ENCODE measurements around the gene OR4C45.
"Not testable (repeated sequence)": the region's sequence is repeated elsewhere in the genome, so short reads cannot be mapped to it uniquely, and the experiment has no call there.

The OR4C45 gene

DNA sequence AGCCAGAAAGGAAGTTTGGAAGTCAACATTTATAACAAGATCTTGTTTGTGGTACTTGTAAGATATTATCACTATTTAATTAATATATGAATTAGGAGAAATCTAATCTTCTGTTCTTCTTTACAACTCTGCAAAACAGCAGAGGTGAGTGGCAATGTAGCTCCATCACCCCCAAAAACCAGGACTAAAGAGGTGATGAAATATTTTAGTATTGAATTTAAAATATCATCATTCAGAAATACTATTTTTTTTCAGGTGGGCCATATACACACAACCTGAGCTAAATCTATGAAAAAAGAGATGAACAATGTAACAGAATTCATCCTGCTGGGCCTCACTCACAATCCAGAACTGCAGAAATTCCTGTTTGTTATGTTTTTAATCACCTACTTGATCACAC, at the start of gene OR4C45:
OR4C45 (plus strand) TSS at position 301 of the 400 bp plus-strand sequence.
- DNase-seq (ENCODE audit: low read depth), result no peak

DNA sequence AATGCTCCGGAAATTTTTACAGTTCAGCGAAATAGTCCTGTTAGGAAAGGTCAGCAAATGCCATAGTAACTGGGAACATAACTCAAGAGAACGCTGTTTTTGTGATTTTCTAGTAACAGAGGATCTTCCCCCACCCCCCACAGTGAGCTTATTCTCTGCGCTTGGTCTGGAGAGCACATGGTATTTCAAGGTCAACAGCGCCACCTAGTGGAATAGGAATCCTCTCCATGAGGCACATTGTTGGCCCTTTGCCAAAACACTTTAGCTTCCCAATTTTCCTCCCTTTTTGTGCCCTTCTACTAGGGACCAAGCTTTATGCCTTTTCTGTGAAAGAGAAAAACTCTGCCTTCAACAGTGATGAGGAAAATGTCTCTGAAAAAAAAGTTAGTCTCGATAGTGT, 37.1 kb upstream of the OR4C45 start:
- no peak for DNase-seq (ENCODE audit: low read depth)

DNA sequence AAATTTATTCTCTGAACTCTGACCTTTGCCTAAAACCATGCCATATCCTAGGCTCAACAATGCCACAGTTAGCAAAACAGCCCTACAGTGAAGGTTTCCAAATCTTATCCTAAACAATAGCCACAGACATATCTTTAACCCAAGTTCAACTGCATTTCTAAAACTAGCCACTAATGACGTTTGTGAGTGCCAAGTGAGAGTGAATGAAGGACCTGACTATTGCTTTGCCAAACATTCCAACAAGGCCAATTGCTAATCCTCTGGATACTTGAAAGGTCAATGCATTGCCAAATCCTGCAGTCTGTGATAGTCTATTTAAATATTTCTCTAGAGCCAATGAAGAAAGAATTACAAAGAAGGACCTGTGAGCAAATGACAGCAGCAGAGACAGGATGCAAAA, 2.5 kb upstream of the OR4C45 start:
- DNase-seq (ENCODE audit: low read depth), result no peak

DNA sequence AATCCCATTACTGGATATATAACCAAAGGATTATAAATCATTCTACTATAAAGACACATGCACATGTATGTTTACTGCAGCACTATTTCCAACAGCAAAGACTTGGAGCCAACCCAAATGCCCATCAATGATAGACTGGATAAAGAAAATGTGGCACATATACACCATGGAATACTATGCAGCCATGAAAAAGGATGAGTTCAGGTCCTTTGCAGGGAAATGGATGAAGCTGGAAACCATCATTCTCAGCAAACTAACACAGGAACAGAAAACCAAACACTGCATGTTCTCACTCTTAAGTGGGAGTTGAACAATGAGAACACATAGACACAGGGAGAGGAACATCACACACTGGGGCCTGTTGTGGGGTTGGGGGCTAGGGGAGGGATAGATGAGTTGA, 3.6 kb downstream of the OR4C45 start:
- DNase-seq (ENCODE audit: low read depth), result not testable (repeated sequence)

DNA sequence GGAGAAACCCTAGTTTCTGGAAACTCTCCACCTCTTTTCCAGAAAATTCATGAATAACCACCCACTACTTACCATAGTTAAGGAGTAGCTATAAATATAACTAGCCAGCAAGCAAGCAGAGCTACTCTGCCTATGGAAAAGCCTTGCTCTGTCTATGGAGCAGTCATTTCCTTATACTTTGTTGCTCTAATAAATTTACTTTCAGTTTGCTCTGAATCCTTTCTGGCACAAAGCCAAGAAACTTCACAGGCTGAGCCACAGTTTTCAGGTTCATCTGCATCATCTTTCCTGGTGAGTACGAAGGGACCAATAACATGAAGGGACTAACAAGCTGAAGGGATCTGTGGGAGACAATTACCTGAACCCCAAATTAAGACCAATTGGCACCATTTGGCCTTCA, 4.6 kb downstream of the OR4C45 start:
- no peak for DNase-seq (ENCODE audit: low read depth)

DNA sequence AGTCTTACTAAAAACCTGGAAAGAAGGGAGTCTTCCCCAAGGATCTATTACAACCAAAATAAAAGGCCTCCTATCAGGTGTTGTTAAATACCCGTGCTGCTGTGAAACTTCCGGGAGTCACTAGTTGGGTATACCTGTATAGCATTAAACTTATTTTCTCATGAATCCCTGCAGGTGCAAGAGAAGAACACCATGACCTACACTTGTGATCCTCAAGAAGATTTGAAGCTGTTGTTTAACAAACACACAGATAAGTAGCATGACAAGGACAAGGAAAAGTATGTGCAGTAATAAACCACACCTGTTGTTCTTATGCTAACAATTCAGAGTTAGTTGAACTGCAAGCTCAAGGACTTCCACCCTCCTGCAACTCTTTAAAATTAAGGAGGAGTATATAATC, 12.0 kb downstream of the OR4C45 start:
- no peak for DNase-seq (ENCODE audit: low read depth)

DNA sequence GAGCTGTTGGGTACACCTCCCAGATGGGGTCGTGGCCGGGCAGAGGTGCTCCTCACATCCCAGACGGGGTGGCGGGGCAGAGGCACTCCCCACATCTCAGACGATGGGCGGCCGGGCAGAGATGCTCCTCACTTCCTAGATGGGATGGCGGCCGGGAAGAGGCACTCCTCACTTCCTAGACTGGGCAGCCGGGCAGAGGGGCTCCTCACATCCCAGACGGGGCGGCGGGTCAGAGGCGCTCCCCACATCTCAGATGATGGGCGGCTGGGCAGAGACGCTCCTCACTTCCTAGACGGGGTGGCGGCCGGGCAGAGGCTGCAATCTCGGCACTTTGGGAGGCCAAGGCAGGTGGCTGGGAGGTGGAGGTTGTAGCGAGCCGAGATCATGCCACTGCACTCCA, 30.4 kb downstream of the OR4C45 start:
- DNase-seq (ENCODE audit: low read depth), result not testable (repeated sequence)

DNA sequence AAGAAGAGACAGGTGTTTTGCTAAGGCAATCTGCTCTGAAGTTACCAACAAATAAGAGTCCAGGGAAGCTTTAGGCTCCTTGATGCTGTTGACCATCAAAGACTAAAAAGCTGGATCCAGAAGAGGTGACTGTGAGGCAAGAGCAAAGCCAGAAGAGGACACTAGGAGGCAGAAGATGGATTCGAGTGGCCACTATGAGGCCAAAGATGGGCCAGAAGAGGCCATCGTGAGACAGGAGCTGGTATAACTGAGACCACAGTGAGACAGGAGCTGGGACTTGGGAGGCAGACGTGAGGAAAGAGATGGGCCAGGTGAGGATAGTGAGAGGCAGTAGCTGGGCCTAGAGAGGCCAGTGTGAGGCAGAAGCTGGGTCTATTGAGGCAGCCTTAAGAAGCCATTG, 37.7 kb downstream of the OR4C45 start:
- no peak for DNase-seq (ENCODE audit: low read depth)

DNA sequence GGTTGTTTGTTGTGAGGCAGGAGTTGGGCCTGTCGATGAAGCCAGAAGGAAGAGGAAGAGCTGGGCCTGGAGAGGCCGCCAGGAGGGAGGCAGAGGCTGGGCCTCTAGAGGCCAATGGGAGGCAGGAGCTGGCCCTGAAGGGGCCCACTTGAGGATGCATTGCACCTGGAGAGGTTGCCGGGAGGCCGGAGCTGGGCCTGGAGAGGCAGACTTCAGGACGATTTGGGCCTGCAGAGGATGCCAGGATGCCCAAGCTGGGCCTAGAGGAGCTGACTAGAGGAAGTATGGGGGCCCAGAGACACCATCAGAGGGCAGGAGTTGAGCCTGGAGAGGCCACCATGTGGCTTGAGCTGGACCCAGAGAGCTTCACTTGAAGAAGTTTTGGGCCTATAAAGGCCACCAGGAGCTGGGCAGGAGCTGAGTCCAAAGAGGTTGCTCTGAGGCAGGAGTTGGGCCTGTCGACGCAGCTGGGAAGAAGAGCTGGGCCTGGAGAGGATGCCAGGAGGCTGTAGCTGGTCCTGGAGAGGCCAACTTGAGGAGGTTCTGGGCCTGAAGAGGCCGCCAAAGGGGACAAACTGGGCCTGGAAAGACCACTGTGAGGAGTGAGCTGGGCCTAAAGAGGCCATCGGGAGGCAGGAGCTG, 39.0 kb downstream of the OR4C45 start:
- no peak for DNase-seq (ENCODE audit: low read depth)

DNA sequence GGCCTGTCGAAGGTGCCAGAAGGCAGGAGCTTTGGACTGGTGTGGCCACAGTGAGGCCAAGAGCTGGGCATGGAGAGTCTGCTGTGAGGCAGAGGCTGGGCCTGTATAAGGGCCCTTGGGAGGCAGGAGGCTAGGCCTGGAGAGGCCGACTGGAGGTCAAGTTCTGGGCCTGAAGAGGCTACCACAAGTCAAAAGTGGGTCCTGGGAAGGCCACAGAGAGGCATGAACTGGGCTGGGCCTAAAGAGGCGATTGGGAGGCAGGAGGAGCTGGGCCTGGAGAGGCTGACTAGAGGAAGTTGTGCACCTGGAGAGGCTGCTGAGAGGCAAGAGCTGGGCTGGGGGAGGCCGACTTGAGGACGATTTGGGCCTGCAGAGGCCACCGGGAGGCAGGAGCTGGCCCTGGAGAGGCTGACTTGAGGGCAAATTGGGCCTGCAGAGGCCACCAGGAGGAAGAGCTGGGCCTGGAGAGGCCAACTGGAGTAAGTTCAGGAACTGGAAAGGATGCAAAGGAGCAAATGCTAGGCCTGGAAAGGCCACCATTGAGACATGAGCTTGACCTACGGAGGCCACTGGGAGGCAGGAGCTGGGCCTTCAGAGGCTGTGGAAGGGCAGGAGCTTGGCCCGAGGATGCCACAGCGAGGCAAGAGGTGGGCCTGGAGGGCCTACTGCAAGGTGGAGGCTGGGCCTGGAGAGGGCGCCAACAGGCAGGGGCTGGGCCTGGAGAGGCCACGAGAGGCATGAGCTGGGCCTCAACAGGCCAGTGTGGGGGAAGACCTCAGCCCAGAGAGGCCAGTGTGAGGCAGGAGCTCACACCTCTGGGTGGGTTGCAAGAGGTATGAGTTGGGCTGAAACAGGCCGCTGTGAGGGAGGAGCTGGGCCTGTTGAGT, 39.8 kb downstream of the OR4C45 start:
- DNase-seq (ENCODE audit: low read depth), result no peak

DNA sequence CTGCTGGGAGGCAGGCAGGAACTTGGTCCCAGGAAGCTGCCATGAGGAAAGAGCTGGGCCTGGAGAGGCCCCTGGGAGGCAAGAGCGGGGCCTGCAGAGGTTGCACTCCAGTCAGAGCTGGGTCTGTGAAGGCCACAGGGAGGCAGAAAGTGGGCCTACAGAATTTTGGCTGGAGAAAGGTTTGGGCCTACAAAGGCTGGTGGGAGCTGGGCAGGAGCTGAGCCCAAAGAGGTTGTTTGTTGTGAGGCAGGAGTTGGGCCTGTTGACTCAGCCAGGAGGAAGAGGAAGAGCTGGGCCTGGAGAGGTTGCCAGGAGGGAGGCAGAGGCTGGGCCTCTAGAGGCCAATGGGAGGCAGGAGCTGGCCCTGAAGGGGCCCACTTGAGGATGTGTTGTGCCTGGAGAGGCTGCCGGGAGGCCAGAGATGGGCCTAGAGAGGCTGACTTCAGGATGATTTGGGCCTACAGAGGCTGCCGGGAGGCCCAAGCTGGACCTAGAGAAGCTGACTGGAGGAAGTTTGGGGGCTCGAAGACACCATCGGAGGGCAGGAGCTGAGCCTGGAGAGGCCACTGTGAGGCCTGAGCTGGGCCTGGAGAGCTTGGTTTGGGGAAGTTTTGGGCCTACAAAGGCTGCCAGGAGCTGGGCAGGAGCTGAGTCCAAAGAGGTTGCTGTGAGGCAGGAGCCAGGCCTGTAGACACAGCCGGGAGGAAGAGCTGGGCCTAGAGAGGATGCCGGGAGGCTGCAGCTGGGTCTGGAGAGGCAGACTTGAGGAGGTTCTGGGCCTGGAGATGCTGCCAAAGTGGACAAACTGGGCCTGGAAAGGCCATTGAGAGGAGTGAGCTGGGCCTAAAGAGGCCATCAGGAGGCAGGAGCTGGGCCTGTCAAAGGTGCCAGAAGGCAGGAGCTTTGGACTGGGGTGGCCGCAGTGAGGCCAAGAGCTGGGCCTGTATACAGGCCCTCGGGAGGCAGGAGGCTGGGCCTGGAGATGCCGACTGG, 40.7 kb downstream of the OR4C45 start:
- no peak for DNase-seq (ENCODE audit: low read depth)

DNA sequence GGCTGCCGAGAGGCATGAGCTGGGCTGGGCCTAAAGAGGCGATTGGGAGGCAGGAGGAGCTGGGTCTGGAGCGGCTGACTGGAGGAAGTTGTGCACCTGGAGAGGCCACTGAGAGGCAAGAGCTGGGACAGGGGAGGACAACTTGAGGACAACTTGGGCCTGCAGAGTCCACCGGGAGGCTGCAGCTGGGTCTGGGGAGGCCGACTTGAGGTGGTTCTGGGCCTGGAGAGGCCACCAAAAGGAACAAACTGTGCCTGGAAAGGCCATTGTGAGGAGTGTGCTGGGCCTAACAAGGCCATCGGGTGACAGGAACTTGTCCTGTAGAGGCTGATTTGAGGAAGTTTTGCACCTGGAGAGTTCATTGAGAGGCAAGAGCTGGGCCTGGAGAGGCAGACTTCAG, 41.5 kb downstream of the OR4C45 start:
- DNase-seq (ENCODE audit: low read depth), result no peak

DNA sequence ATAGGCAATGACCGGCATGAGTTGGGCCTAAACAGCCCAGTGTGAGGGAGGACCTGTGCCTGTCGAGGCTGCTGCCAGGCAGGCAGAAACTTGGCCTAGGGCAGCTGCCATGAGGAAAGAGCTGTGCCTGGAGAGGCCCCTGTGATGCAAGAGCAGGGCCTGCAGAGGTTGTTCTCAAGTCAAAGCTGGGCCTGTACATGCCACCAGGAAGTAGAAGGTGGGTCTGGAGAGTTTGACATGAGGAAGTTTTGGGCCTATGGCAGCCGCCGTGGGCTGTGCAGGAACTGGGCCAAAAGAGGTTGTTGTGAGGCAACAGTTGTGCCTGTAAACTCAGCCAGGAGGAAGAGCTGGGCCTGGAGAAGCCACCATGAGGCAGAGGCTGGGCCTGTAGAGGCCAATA, 43.2 kb downstream of the OR4C45 start:
- no peak for DNase-seq (ENCODE audit: low read depth)

DNA sequence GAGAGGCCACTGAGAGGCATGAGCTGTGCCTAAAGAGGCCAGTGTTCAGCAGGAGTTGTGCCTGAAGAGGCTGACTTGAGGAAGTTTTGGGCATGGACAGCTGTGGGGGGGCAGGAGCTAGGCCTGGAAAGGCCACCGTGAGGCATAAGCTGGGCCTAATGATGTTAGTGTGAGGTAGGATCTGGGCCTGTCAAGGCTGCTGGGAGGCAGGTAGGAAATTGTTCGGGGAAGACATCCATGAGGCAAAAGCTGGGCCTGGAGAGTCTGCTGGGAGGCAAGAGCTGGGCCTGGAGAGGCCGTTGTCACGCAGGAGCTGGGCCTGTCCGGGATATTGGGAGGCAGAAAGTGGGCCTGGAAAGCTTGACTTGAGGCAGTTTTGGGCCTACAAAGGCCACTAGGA, 44.9 kb downstream of the OR4C45 start:
- DNase-seq (ENCODE audit: low read depth), result no peak

DNA sequence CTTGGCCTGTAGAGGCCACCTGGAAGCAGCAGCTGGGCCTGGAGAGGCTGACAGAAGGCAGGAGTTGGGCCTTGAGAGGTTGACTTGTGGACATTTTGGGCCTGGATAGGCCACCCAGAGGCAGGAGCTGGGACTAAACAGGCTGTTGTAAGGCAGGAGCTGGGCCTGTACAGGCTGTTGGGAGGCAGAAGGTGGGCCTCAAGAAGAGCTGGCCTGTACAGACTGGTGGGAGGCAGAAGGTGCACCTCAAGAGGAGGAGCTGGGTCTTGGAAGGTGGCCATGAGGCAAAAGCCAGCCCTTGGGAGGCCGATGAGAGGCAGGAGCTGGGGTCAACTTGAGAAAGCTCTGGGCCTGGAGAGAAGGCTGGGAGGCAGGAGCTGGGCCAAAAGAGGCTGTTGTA, 45.3 kb downstream of the OR4C45 start:
- no peak for DNase-seq (ENCODE audit: low read depth)

DNA sequence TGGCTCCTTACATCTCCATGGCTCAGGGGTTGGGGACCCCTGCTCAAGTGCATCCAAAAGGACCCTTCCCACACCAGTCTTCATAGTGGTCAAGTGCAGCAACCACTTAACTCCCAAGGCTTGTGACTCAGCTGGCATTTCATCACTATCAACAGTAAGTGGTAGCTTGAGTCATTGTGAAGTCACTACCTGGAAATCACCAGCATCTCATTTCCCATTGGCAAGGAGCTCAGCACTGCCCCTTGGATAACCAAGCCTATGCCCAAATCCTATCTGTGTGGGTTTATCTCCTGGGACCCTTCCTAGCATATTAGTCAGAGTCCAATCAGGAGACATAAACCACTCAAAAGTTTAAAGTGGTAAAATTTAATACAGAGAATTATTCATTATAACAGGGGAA, 46.3 kb downstream of the OR4C45 start:
- DNase-seq (ENCODE audit: low read depth), result not testable (repeated sequence)

DNA sequence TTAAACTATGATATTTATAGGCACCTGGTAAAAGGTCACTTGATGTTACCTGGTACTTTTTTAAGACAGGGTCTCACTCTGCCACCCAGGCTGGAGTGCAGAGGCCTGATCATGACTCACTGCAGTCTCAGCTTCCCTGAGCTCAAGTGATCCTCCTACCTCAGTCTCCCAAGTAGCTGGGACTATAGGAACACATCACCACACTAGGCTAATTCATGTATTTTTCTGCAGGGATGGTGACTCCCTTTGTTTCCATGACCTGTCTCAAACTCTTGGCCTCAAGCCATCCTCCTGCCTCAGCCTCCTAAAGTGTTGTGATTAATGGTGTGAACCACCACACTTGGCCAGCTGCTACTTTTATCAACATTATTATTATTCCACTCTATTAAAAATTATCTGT, 47.6 kb downstream of the OR4C45 start:
- DNase-seq (ENCODE audit: low read depth), result no peak

All from activated gamma-delta T cell treated with anti-CD3 and anti-CD28 coated beads, Interleukin-2, amount 50 U/mL, for 16 hours (primary cell).